GM23338 (cell line): Measurements from ENCODE around the gene IL10.

ENCODE experiments used
- CREB1 ChIP-seq: fragments of 250-450 bp; sonication (Bioruptor Pico); IDR thresholded peaks from 2 replicates; pipeline ENCODE4 v1.5.0; 2020; ENCODE audit warnings: low read depth, mild to moderate bottlenecking, moderate library complexity
- CTCF ChIP-seq, 2 experiments: fragments of 200-600 bp in 1 of 2; sonication (generic) in 1 of 2; conservative IDR thresholded peaks; 2 replicates each; pipeline versions ENCODE4 v1.5.1 to v1.6.1; 2016 to 2017; ENCODE audit warnings: antibody characterized with exemption in 2 of 2, low read depth in 2 of 2, mild to moderate bottlenecking in 2 of 2, moderate library complexity in 1 of 2
- ETS1 ChIP-seq: IDR thresholded peaks from 2 replicates; pipeline ENCODE4 v1.6.1; 2016; ENCODE audit warnings: antibody characterized with exemption
- EZH2 ChIP-seq: fragments of 200-600 bp; sonication (generic); IDR thresholded peaks from one replicate; pipeline ENCODE4 v1.8.0; 2017; ENCODE audit warnings: antibody characterized with exemption, mild to moderate bottlenecking, low read depth; ENCODE audit not compliant: unreplicated experiment
- EZH2phosphoT487 ChIP-seq: fragments of 200-600 bp; sonication (generic); IDR thresholded peaks from one replicate; pipeline ENCODE4 v1.8.1; 2018; ENCODE audit warnings: antibody characterized with exemption; ENCODE audit not compliant: unreplicated experiment
- JUNB ChIP-seq: IDR thresholded peaks from one replicate; pipeline ENCODE4 v1.6.1; 2016; ENCODE audit warnings: antibody characterized with exemption; ENCODE audit not compliant: unreplicated experiment
- NANOG ChIP-seq: IDR thresholded peaks from 2 replicates; pipeline ENCODE4 v1.6.1; 2016; ENCODE audit warnings: antibody characterized with exemption, borderline replicate concordance
- POLR2AphosphoS5 ChIP-seq: IDR thresholded peaks from 2 replicates; pipeline ENCODE4 v1.6.1; 2016; ENCODE audit warnings: antibody characterized with exemption, low read depth
- REST ChIP-seq: IDR thresholded peaks from one replicate; pipeline ENCODE4 v1.6.1; 2018; ENCODE audit warnings: antibody characterized with exemption; ENCODE audit not compliant: unreplicated experiment
- STAT1 ChIP-seq: IDR thresholded peaks from one replicate; pipeline ENCODE4 v1.6.1; 2016; ENCODE audit warnings: antibody characterized with exemption; ENCODE audit not compliant: unreplicated experiment
- ZNF114 ChIP-seq: fragments of 250-450 bp; sonication (Bioruptor Pico); IDR thresholded peaks from 2 replicates; pipeline ENCODE4 v1.5.0; 2020; ENCODE audit warnings: mild to moderate bottlenecking, moderate library complexity
- ZNF331 ChIP-seq: fragments of 250-450 bp; sonication (Bioruptor Pico); IDR thresholded peaks from 2 replicates; pipeline ENCODE4 v1.5.0; 2020; ENCODE audit warnings: low read depth, mild to moderate bottlenecking, moderate library complexity
- TF ChIP-seq, protein P1 (sequence below): fragments of 250-450 bp; sonication (Bioruptor Pico); IDR thresholded peaks from 2 replicates; pipeline ENCODE4 v1.5.0; 2020; ENCODE audit warnings: mild to moderate bottlenecking, moderate library complexity

GRCh38 chr1:206769304-206769731, 3.0 kb downstream of the IL10 start:
- TF ChIP-seq CTCF (conservative IDR thresholded peaks at IDR 0.05; ENCODE audit: low read depth in 2 of 2) (no peak), POLR2AphosphoS5 (no peak), REST (no peak), EZH2 (no peak), ETS1 (no peak), CREB1 (CRISPR knock-in tag) (no peak), NANOG (no peak), EZH2phosphoT487 (no peak), JUNB (no peak), STAT1 (no peak), ZNF331 (CRISPR knock-in tag) (no peak), ZNF114 (CRISPR knock-in tag) (no peak)
- TF ChIP-seq, protein P1, sequence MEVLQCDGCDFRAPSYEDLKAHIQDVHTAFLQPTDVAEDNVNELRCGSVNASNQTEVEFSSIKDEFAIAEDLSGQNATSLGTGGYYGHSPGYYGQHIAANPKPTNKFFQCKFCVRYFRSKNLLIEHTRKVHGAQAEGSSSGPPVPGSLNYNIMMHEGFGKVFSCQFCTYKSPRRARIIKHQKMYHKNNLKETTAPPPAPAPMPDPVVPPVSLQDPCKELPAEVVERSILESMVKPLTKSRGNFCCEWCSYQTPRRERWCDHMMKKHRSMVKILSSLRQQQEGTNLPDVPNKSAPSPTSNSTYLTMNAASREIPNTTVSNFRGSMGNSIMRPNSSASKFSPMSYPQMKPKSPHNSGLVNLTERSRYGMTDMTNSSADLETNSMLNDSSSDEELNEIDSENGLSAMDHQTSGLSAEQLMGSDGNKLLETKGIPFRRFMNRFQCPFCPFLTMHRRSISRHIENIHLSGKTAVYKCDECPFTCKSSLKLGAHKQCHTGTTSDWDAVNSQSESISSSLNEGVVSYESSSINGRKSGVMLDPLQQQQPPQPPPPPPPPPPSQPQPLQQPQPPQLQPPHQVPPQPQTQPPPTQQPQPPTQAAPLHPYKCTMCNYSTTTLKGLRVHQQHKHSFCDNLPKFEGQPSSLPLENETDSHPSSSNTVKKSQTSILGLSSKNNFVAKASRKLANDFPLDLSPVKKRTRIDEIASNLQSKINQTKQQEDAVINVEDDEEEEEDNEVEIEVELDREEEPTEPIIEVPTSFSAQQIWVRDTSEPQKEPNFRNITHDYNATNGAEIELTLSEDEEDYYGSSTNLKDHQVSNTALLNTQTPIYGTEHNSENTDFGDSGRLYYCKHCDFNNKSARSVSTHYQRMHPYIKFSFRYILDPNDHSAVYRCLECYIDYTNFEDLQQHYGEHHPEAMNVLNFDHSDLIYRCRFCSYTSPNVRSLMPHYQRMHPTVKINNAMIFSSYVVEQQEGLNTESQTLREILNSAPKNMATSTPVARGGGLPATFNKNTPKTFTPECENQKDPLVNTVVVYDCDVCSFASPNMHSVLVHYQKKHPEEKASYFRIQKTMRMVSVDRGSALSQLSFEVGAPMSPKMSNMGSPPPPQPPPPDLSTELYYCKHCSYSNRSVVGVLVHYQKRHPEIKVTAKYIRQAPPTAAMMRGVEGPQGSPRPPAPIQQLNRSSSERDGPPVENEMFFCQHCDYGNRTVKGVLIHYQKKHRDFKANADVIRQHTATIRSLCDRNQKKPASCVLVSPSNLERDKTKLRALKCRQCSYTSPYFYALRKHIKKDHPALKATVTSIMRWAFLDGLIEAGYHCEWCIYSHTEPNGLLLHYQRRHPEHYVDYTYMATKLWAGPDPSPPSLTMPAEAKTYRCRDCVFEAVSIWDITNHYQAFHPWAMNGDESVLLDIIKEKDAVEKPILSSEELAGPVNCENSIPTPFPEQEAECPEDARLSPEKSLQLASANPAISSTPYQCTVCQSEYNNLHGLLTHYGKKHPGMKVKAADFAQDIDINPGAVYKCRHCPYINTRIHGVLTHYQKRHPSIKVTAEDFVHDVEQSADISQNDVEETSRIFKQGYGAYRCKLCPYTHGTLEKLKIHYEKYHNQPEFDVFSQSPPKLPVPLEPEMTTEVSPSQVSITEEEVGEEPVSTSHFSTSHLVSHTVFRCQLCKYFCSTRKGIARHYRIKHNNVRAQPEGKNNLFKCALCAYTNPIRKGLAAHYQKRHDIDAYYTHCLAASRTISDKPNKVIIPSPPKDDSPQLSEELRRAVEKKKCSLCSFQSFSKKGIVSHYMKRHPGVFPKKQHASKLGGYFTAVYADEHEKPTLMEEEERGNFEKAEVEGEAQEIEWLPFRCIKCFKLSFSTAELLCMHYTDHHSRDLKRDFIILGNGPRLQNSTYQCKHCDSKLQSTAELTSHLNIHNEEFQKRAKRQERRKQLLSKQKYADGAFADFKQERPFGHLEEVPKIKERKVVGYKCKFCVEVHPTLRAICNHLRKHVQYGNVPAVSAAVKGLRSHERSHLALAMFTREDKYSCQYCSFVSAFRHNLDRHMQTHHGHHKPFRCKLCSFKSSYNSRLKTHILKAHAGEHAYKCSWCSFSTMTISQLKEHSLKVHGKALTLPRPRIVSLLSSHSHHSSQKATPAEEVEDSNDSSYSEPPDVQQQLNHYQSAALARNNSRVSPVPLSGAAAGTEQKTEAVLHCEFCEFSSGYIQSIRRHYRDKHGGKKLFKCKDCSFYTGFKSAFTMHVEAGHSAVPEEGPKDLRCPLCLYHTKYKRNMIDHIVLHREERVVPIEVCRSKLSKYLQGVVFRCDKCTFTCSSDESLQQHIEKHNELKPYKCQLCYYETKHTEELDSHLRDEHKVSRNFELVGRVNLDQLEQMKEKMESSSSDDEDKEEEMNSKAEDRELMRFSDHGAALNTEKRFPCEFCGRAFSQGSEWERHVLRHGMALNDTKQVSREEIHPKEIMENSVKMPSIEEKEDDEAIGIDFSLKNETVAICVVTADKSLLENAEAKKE (CRISPR knock-in tag): no peak
